Hepatic stellate cell (primary cell): Measurements from ENCODE around the gene CTBP2.

ENCODE experiments used
- DNase-seq: peaks from one replicate; pipeline ENCODE4 v3.0.0; 2011; ENCODE audit warnings: low spot score

The CTBP2 gene

GRCh38 chr10:125159932-125160855 is at the start of gene CTBP2:
Gene CTBP2, minus strand, starts transcription at chr10:125160563.
- peak; percentile 71 for DNase-seq

- peak; percentile 42 for DNase-seq
Observed at GRCh38 chr10:125209591-125210355, 49.4 kb upstream of the CTBP2 start.

- DNase-seq = no peak
Observed at GRCh38 chr10:125208854-125209565, 48.6 kb upstream of the CTBP2 start.

- DNase-seq = no peak
Observed at GRCh38 chr10:125206623-125207022, 46.3 kb upstream of the CTBP2 start.

- no peak for DNase-seq
Observed at GRCh38 chr10:125205431-125205830, 45.1 kb upstream of the CTBP2 start.

- no peak for DNase-seq
Observed at GRCh38 chr10:125204400-125204799, 44.0 kb upstream of the CTBP2 start.

GRCh38 chr10:125203186-125203800 is 42.9 kb upstream of the CTBP2 start:
- no peak for DNase-seq

- no peak for DNase-seq
Observed at GRCh38 chr10:125201791-125202622, 41.6 kb upstream of the CTBP2 start.

- no peak for DNase-seq
Observed at GRCh38 chr10:125201108-125201524, 40.8 kb upstream of the CTBP2 start.

GRCh38 chr10:125200396-125200795 is 40.0 kb upstream of the CTBP2 start:
- no peak for DNase-seq

GRCh38 chr10:125199270-125199669 is 38.9 kb upstream of the CTBP2 start:
- no peak for DNase-seq

GRCh38 chr10:125194814-125195213 is 34.5 kb upstream of the CTBP2 start:
- no peak for DNase-seq

GRCh38 chr10:125193306-125193877 is 33.0 kb upstream of the CTBP2 start:
- DNase-seq = no peak

GRCh38 chr10:125192620-125193019 is 32.3 kb upstream of the CTBP2 start:
- no peak for DNase-seq

GRCh38 chr10:125192005-125192404 is 31.6 kb upstream of the CTBP2 start:
- no peak for DNase-seq

GRCh38 chr10:125190946-125191345 is 30.6 kb upstream of the CTBP2 start:
- no peak for DNase-seq

- DNase-seq = no peak
Observed at GRCh38 chr10:125190414-125190813, 30.1 kb upstream of the CTBP2 start.

GRCh38 chr10:125189162-125189561 is 28.8 kb upstream of the CTBP2 start:
- DNase-seq = no peak

- no peak for DNase-seq
Observed at GRCh38 chr10:125187238-125188194, 27.2 kb upstream of the CTBP2 start.
